HCT116 (cell line): ENCODE measurements around the gene CCNG1.

ENCODE experiments used
- CTCF ChIP-seq, 3 experiments: fragments of 200-600 bp in 1 of 3; sonication (generic) in 1 of 3; IDR thresholded peaks in 2 of 3; conservative IDR thresholded peaks in 1 of 3; 2 replicates each; pipeline ENCODE4 v1.5.1; 2012 to 2017; ENCODE audit warnings: low read depth in 2 of 3, low read length in 2 of 3, antibody characterized with exemption in 1 of 3, borderline replicate concordance in 1 of 3, control low read depth in 1 of 3, mild to moderate bottlenecking in 1 of 3, mixed read lengths in 1 of 3, mixed run types in 1 of 3, moderate library complexity in 1 of 3; ENCODE audit not compliant: insufficient read depth in 1 of 3
- EZH2 ChIP-seq: fragments of 200-600 bp; sonication (generic); IDR thresholded peaks from 2 replicates; pipeline ENCODE4 v1.6.1; 2017; ENCODE audit warnings: antibody characterized with exemption, mixed run types
- JUND ChIP-seq: IDR thresholded peaks from 2 replicates; pipeline ENCODE4 v1.6.1; 2012
- MAX ChIP-seq: IDR thresholded peaks from 2 replicates; pipeline ENCODE4 v1.6.1; 2012
- POLR2A ChIP-seq: IDR thresholded peaks from 2 replicates; pipeline ENCODE4 v1.7.0; 2011; ENCODE audit warnings: borderline replicate concordance; ENCODE audit not compliant: insufficient read depth, insufficient read length; ENCODE audit errors: extremely low read depth
- POLR2AphosphoS5 ChIP-seq: IDR thresholded peaks from 2 replicates; pipeline ENCODE4 v1.6.1; 2011; ENCODE audit warnings: mild to moderate bottlenecking, low read depth, low read length, moderate library complexity
- RAD21 ChIP-seq: IDR thresholded peaks from 2 replicates; pipeline ENCODE4 v1.6.1; 2012; ENCODE audit warnings: low read depth, mild to moderate bottlenecking
- REST ChIP-seq: IDR thresholded peaks from 2 replicates; pipeline ENCODE4 v1.6.1; 2012; ENCODE audit warnings: low read depth
- YY1 ChIP-seq: IDR thresholded peaks from 2 replicates; pipeline ENCODE4 v1.6.1; 2011; ENCODE audit warnings: low read length, low read depth, moderate library complexity, mild to moderate bottlenecking; ENCODE audit not compliant: insufficient replicate concordance; ENCODE audit errors: extremely low read depth
- ZNF274 ChIP-seq: fragments of 200-500 bp; sonication (Bioruptor generic); IDR thresholded peaks from 2 replicates; pipeline ENCODE4 v1.6.1; 2014; ENCODE audit warnings: mild to moderate bottlenecking, low read depth, low read length, inconsistent platforms
- TF ChIP-seq, protein P1 (sequence below): IDR thresholded peaks from 2 replicates; pipeline ENCODE4 v1.6.1; 2012

GRCh38 chr5:163408311-163408923 is 29.0 kb upstream of the CCNG1 start:
- no peak for TF ChIP-seq MAX
- no peak for TF ChIP-seq EZH2
- no peak for TF ChIP-seq POLR2AphosphoS5
- TF ChIP-seq POLR2A, result no peak
- no peak for TF ChIP-seq ZNF274
- peak; percentile 79 to 97 (median 88) for TF ChIP-seq CTCF (IDR thresholded peaks at IDR 0.05 in 2 of 3, conservative IDR thresholded peaks at IDR 0.05 in 1 of 3; ENCODE audit: borderline replicate concordance in 1 of 3, insufficient read depth in 1 of 3, low read depth in 2 of 3, low read length in 2 of 3)
- no peak for TF ChIP-seq JUND
- no peak for TF ChIP-seq REST
- TF ChIP-seq RAD21, result peak; percentile 83
- no peak for TF ChIP-seq YY1
- TF ChIP-seq, protein P1, sequence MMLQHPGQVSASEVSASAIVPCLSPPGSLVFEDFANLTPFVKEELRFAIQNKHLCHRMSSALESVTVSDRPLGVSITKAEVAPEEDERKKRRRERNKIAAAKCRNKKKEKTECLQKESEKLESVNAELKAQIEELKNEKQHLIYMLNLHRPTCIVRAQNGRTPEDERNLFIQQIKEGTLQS, result no peak
